Femur (tissue), 1 donor: Measurements from ENCODE around the gene NDUFA3.

Experiments used
- DNase-seq: peaks from one replicate; pipeline ENCODE4 v3.0.0-alpha.2; 2017

The NDUFA3 gene

DNA sequence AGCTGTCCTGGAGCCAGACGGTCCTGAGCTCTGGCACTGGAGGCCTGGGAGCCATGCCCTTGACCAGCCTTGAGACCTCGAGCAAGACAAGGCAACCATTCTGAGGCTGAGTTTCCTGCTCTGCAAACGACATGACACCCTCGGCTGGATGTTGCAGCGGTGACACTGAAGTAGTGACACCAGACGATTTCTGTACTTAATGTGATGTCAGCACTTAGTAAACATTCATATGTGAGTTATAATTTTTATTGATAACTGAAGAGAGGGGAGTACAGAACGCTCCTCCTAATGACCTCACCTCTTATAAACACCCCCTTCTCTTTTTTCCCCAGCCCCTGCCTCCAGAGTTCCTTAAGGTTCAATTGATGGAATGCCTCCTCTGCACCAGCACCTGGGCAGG, 5.8 kb downstream of the NDUFA3 start:
- no peak for DNase-seq

DNA sequence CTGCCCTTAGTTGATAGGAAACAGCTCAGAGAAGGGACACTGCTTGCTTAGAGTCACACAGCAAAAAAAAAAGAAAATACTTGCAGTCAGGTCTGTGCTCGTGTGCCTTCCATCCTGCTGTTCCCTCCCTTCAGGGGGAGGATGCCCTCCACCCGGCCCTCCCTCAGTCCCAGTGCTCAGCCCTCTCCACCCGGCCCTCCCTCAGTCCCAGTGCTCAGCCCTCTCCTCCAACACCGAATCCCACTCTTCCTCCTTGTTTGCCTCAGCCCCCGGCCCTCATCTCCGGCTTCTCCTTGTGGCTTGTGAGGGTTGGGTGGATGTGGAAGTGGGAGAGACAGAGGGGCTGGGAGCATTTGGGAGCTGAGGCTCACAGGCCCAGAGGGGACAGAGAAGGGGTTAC, 7.0 kb downstream of the NDUFA3 start:
- no peak for DNase-seq

GRCh38 chr19:54114340-54115108, 11.9 kb downstream of the NDUFA3 start:
- DNase-seq: no peak

GRCh38 chr19:54115109-54116063, 12.7 kb downstream of the NDUFA3 start, which contains the start of the genes PRPF31 and TFPT:
Gene PRPF31, plus strand, starts transcription at chr19:54115754. Its CDS starts 2,525 bp downstream, at chr19:54118279.
Gene TFPT, minus strand, starts transcription at chr19:54115657. Its CDS starts 388 bp downstream, at chr19:54115269.
- peak; percentile 97 for DNase-seq

GRCh38 chr19:54121259-54121658, 18.6 kb downstream of the NDUFA3 start:
- no peak for DNase-seq

- DNase-seq: no peak
Observed at GRCh38 chr19:54123682-54124081, 21.0 kb downstream of the NDUFA3 start.

DNA sequence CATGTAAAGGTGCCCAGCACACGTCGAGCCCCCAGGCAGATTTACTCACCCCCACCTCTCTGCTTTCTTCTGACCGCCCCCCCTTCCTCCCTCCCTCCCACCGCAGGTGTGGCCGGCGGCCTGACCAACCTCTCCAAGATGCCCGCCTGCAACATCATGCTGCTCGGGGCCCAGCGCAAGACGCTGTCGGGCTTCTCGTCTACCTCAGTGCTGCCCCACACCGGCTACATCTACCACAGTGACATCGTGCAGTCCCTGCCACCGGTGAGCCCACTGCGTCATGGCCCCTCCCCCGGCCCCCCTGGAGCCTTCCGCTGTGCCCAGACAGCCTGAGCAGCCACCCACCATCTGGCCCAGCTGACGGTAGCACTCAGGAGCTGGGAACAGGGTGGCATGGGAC, 21.7 kb downstream of the NDUFA3 start:
- DNase-seq: no peak

DNA sequence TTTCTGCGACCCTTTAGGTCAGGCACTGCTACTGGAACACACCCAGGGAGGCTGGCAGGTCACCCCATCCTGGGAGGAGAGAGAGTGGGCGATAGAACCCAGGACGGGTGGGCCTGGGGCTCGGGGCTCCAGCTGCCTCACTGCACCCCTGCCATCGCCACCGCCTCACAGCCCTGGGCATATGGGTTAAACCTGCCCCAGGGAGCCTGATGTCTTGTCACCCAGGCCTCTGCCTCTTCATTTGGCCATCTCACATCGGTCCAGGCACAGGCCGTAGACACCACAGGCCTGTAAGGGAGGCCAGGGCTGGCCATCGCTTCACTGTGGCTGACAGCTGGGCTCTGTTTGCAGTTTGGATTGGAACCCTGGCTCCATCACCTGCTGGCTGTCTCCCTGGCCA, 23.1 kb downstream of the NDUFA3 start:
- DNase-seq: no peak

DNA sequence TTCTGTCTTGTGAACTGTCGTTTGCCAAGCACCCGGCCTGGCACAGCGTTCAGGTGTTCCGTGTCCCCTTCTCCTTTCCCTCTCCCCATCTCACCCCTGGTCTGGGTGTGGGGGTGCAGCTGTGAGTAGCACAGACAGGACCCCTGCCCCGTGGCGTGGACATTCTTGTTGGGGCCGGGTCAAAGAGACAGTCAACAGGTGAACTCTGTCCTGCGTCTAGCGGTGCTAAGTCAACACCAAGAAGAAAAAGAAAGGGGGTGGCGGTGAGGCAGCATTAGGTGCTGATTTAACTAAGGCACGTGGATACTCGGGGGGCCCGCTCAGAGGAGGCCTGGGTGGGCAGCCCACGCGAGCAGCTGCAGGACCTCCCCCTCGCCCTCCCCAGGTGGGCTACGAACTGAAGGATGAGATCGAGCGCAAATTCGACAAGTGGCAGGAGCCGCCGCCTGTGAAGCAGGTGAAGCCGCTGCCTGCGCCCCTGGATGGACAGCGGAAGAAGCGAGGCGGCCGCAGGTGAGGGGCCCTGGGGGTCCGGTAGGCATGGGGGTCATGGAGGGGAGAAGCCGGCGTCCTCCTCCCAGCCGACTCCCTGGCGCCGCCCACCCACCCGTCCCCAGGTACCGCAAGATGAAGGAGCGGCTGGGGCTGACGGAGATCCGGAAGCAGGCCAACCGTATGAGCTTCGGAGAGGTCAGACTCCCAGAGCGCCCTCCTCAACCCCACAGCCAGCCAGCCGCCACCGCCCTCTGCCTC, 25.2 kb downstream of the NDUFA3 start:
- DNase-seq: no peak

DNA sequence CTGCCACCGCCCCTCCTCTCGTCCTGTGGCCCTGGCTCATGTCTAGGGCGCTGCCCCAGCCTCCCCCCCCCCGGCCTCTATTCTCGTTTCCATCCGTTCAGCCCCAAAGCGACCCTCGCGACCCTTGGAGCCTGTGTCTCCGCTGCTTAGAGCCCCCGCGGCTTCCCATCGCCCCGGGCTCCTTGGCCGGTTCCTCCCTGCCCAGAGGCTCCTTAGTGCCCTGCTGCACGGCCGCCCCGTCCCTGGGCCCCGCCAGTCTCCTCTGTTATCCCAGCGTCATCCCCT, 25.7 kb downstream of the NDUFA3 start:
- no peak for DNase-seq

- no peak for DNase-seq
Observed at GRCh38 chr19:54128796-54129616, 26.4 kb downstream of the NDUFA3 start.

DNA sequence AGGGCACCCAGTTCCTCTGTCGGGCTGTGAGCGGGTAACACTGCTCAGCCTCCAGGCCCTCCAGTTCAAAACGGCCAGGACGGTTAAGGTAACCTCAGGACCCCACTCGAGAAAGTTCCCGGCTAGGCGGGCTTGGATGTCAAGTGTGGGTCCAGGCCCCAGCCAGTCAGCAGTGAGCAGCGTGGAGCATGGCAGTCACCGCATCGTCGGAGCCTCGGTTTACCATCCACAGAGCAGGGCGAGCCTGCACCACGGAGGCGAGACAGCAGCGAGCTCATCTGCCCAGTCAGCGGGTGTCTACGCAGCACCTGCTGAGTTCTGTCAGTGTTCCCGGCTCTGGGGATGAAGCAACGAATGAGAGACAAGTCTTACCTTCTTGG, 27.0 kb downstream of the NDUFA3 start:
- no peak for DNase-seq

DNA sequence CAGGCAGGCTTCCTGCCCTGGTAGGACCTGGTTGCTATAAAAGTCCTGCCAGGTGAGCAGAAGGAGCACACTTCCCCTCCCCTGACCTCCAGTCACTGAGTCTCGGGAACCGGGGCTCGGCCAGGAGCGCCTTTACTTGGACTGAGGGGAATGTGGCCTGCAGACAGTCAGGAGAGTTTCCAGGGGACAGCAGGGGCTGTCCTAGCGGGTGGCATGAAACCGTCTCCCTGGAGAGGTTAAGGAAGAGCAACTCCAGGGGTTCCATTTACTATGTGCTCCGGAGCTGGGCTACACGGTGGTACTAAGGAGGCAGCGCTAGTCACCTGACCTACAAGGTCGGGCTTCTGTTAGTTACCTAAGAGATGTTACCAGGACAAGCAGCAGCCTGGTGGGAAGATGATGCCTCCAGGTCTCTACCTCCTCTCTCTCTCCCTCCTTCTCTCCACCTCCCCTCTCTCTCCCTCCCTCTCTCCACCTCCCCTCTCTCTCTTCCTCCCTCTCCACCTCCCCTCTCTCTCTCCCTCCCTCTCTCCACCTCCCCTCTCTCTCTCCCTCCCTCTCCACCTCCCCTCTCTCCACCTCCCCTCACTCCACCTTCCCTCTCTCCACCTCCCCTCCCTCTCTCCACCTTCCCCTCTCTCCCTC, 30.8 kb downstream of the NDUFA3 start:
- no peak for DNase-seq

DNA sequence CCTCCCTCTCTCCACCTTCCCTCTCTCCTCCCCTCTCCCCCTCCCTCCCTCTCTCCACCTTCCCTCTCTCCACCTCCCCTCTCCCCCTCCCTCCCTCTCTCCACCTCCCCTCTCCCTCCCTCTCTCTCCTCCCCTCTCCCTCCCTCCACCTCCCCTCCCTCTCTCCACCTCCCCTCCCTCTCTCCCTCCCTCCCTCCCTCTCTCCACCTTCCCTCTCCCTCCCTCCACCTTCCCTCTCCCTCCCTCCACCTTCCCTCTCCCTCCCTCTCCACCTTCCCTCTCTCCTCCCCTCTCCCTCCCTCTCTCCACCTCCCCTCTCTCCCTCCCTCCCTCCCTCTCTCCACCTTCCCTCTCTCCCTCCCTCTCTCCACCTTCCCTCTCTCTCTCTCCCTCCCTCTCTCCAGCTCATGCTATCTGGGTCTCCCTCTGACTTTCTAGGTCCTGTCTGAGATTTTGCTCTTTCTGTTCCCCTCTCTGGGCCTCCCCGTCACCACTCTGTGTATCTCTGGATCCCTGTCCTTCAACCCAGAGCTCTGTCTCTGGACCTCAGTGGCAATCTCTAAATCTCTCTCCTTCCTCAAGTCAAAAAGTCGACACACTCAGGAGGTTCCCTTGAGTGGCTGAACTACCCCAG, 31.4 kb downstream of the NDUFA3 start:
- DNase-seq: no peak

- no peak for DNase-seq
Observed at GRCh38 chr19:54136086-54136863, 33.6 kb downstream of the NDUFA3 start.

GRCh38 chr19:54136864-54137698, 34.4 kb downstream of the NDUFA3 start:
- peak; percentile 100 for DNase-seq

DNA sequence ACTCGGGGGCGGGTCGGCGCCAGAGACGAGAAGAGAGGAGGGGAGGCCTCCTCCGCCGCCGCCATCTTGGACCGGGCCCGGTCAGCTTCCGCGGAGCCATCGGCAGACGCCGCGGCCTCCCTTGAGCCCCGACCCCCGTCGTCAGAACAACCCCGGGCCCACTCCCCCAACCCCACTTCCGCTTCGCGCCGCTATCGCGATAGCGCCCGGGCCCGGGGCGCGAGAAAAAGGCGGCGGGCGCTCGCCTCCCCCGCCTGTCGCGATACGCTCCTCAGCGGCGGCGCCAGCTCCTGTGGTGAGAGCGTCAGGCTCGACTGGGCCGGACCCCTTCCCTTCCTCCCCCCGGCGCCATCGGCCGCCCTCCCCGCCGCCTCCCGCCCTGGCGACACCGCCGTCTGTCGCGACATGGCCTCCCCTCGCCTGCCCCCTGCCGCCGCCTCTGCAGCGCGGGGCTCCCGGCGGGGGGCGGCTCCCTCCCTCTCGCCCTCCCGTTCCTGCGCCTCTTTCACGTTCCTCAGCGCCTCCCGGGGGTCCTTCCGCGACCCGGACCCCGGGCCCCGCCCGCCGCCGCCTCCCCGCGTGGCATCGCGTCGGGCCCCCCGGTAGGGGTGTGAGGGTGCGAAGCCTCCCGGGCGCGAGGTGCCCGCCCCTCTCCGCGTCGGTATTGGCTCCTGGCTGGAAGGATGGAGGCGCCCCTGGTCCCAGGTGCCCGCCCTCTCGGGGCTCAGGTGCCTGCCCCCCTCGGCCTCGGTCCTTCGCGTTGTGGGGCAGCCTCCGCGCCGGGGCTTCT, 35.2 kb downstream of the NDUFA3 start, which contains the start of gene CNOT3:
Gene CNOT3, plus strand, starts transcription at position 64 of the 790 bp plus-strand sequence. CDS start 5,217 bp downstream, outside the sequence.
- no peak for DNase-seq

- no peak for DNase-seq
Observed at GRCh38 chr19:54138489-54139256, 36.0 kb downstream of the NDUFA3 start.
